ENCODE results near the gene AGAP1. TPM values are rescaled to one million over a fixed set of nuclear protein-coding genes. Genes with fewer than 3 reads are reported as not detected.

The AGAP1 gene
- total RNA-seq, 4 donors from 2014 or later = 33.7 to 39.9 (median 35.6) TPM

DNA sequence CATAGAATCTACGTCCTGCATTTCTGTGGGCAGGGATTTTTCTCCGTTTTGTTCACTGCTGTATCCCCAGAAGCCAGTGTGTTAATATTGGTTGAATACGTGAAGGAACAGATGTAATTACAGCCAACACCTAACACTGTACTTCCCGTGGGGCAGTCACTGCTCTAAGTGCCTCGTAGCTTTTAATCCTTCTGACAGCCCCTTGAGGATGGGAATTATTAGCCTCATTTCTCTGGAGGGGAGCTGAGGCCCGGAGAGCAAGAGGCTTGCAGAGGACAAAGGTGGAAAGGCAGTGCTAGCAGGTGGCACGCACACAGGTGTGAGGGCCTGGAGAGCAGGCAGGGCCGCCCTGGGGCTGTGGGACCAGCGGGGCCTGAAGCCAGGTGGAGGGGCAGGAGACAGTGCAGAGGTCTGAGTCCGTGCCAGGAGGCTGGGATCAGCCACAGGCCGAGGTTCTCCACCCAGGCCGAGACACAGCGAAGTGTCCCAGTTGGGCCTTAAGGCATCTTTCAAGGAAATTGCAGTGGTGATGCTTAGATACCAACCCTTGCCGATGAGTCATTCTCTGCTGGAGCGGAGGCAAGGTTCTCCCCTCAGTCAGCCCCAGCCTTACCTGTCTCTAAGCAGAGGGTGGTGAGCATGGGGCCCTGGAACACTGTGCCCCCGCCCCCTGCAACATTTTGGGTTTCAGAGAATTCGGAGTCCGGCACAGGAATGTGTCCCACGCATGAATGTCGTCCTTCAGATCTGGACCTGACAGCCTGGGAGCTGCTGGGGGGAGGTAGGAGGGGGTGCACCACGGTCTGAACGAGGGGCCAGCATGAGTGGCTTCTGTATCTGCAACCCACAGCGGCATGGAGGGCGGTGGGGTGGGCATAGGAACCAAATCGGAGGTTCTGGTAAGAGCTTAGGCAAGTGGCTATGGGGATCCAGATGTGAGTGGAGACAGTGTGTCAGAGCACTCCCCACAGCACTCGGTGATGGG lies 551.7 kb downstream of the AGAP1 start:
- Histone ChIP-seq H3K9me3 (no peaks in the 10 kb centered on the region), H3K4me3 (no peak overlapping the region), H3K27ac (no peak overlapping the region), H3K4me1 (no peaks in the 10 kb centered on the region), H3K27me3 (no peaks in the 10 kb centered on the region), H3K36me3 (peaks cover 0 to 68% (median 0%) of the 10 kb centered on the region in 3 donors)
- TF ChIP-seq, protein P1, sequence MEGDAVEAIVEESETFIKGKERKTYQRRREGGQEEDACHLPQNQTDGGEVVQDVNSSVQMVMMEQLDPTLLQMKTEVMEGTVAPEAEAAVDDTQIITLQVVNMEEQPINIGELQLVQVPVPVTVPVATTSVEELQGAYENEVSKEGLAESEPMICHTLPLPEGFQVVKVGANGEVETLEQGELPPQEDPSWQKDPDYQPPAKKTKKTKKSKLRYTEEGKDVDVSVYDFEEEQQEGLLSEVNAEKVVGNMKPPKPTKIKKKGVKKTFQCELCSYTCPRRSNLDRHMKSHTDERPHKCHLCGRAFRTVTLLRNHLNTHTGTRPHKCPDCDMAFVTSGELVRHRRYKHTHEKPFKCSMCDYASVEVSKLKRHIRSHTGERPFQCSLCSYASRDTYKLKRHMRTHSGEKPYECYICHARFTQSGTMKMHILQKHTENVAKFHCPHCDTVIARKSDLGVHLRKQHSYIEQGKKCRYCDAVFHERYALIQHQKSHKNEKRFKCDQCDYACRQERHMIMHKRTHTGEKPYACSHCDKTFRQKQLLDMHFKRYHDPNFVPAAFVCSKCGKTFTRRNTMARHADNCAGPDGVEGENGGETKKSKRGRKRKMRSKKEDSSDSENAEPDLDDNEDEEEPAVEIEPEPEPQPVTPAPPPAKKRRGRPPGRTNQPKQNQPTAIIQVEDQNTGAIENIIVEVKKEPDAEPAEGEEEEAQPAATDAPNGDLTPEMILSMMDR (IDR thresholded peaks at IDR 0.05) = no peak
- TF ChIP-seq EP300 (IDR thresholded peaks at IDR 0.05) (no peak), POLR2A (IDR thresholded peaks at IDR 0.05) (no peak)
- no peak for DNase-seq (ENCODE audit: low spot score in 2 of 2)
- WGBS, 2 donors = 84 to 91% methylated on average over 22 to 26 of the region's 26 CpGs

DNA sequence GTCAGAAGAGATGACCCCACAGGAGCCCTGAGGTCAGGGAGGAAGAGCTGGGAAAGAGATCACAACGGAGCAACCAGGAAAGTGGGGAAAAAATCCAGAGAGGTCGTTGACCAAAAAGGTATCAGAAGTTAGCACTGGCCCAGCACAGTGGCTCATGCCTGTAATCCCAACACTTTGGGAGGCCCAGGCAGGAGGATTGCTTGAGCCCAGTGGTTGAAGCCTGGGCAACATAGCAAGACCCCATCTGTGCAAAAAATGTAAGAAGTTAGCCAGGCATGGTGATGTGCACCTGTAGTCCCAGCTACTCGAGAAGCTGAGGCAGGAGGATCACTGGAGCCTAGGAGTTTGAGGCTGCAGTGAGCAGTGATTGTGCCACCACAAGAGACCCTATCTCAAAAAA lies 552.9 kb downstream of the AGAP1 start:
- WGBS, 2 donors = 74 to 83% methylated on average over 3 of the region's 3 CpGs
- peaks cover 0 to 57% (median 0%) of the 10 kb centered on the region in 3 donors for H3K36me3 ChIP-seq
- no peaks in the 10 kb centered on the region for H3K9me3 ChIP-seq
- no peak for DNase-seq (ENCODE audit: low spot score in 2 of 2)
- no peaks in the 10 kb centered on the region for H3K4me1 ChIP-seq
- no peak overlapping the region for H3K4me3 ChIP-seq
- TF ChIP-seq, protein P1 (IDR thresholded peaks at IDR 0.05) = no peak
- TF ChIP-seq POLR2A (IDR thresholded peaks at IDR 0.05) = no peak
- no peak for TF ChIP-seq EP300 (IDR thresholded peaks at IDR 0.05)
- H3K27ac ChIP-seq = no peak overlapping the region
- H3K27me3 ChIP-seq = no peaks in the 10 kb centered on the region

DNA sequence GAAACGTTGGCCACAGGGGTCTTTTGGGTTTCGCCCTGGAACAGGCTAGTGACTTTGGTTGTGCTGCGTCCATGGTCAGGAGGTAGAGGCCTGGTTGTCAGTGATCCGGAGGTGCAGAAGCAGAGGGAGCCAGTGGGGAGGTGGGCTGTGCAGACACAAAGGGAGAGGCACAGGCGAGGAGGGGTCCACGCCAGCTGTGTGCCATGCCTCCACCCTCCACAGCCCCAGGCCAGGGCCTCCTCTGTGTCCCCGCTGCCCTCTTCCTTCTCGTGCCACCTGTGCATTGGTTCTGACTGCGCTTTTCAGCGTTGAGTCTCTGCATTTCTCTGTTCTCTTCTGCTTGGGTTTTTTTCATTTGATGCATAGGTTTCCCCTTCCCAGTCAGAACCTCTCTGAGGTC lies 553.3 kb downstream of the AGAP1 start:
- no peak overlapping the region for H3K27ac ChIP-seq
- H3K36me3 ChIP-seq = peaks cover 0 to 52% (median 0%) of the 10 kb centered on the region in 3 donors
- TF ChIP-seq POLR2A (IDR thresholded peaks at IDR 0.05) = no peak
- TF ChIP-seq, protein P1 (IDR thresholded peaks at IDR 0.05) = no peak
- no peak for TF ChIP-seq EP300 (IDR thresholded peaks at IDR 0.05)
- 87 to 90% methylated on average over 10 of the region's 10 CpGs for WGBS, 2 donors
- no peaks in the 10 kb centered on the region for H3K9me3 ChIP-seq
- no peak overlapping the region for H3K4me3 ChIP-seq
- no peak for DNase-seq (ENCODE audit: low spot score in 2 of 2)
- no peaks in the 10 kb centered on the region for H3K4me1 ChIP-seq
- no peaks in the 10 kb centered on the region for H3K27me3 ChIP-seq

DNA sequence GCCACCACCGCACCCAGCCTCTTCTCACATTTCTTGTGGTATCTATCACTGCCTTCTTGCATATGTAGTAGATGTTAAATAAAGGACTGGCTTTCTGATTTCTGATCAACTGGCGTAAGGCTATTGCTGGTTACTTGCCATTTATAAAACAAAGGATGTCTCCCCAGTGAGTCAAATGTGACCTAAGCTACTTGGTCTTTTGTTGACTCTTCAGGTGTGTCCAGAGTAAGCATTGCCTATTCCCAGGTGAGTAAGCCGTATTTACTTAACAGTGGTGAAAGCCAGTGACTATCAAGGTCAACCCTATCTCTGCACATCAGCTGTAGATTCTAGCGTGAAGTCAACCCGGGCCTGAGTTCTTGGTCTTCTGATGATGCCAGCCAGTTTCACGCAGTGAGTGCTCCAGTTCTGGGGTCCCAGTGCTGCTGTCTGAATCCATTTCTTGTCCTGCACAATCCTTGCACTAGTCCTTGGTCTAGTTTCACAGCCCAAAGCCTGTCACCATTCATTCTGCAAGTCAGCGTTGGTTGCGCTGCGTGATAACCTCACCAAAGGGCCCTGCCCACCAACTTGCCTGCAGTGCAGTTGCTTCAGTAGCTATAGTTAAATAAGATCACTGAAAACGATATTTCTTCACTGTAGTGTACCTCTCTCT lies 554.2 kb downstream of the AGAP1 start:
- DNase-seq (ENCODE audit: low spot score in 2 of 2) = no peak
- Histone ChIP-seq H3K27me3 (no peaks in the 10 kb centered on the region), H3K36me3 (peaks cover 0 to 45% (median 0%) of the 10 kb centered on the region in 3 donors), H3K27ac (no peak overlapping the region), H3K4me1 (no peaks in the 10 kb centered on the region), H3K4me3 (no peak overlapping the region), H3K9me3 (no peaks in the 10 kb centered on the region)
- 93 to 94% methylated on average over 10 of the region's 10 CpGs for WGBS, 2 donors
- TF ChIP-seq EP300 (IDR thresholded peaks at IDR 0.05) (no peak), POLR2A (IDR thresholded peaks at IDR 0.05) (no peak)
- TF ChIP-seq, protein P1 (IDR thresholded peaks at IDR 0.05) = no peak

DNA sequence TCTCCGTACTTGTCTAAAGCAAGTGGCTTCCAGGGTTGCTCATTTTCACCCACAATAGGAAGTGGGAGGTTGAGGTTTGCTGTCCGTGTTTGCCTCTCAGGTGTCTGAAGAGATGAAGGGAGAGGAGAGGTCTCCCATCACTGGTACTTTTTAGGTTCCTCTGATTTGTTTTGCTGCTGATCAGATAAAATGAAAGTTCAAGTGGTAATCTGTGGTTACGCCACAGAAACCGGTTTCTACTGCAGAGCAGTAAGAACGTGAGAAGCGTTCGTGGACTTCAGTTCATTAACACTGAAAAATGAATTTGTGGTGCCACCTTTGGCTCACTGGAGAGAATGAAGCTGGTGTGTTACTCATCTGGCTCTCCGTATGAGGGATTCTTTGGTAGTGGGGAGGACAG lies 556.1 kb downstream of the AGAP1 start:
- TF ChIP-seq, protein P1 (IDR thresholded peaks at IDR 0.05) = no peak
- TF ChIP-seq EP300 (IDR thresholded peaks at IDR 0.05) (no peak), POLR2A (IDR thresholded peaks at IDR 0.05) (no peak)
- H3K27me3 ChIP-seq = no peaks in the 10 kb centered on the region
- H3K36me3 ChIP-seq = peaks cover 0 to 26% (median 0%) of the 10 kb centered on the region in 3 donors
- H3K4me3 ChIP-seq = no peak overlapping the region
- no peaks in the 10 kb centered on the region for H3K4me1 ChIP-seq
- no peaks in the 10 kb centered on the region for H3K9me3 ChIP-seq
- DNase-seq (ENCODE audit: low spot score in 2 of 2) = no peak
- WGBS, 2 donors = 77 to 87% methylated on average over 8 of the region's 8 CpGs
- no peak overlapping the region for H3K27ac ChIP-seq
